Lower leg skin (tissue), 4 donors: ENCODE measurements around the gene GABARAPL2. TPM values are rescaled to one million over a fixed set of nuclear protein-coding genes. Genes with fewer than 3 reads are reported as not detected.

Experiments
- DNase-seq, 2 donors: peaks; one replicate each; pipeline ENCODE4 v3.0.0-alpha.2; 2019; ENCODE audit warnings: low spot score in 2 of 2
- H3K4me3 ChIP-seq: fragments of 200-600 bp; sonication (generic); 2 replicates; pipeline ENCODE4 v1.5.1; 2017; ENCODE audit warnings: mild to moderate bottlenecking, low read depth; ENCODE audit not compliant: poor library complexity, severe bottlenecking
- POLR2A ChIP-seq, 2 donors: fragments of 450-650 bp; IDR thresholded peaks; one replicate each; pipeline ENCODE4 v1.6.1; 2016 to 2017; ENCODE audit warnings: antibody characterized with exemption in 2 of 2, mild to moderate bottlenecking in 1 of 2, moderate library complexity in 1 of 2
- WGBS, 2 donors: methylation state at CpG; one replicate each; pipeline ENCODE4 v1.1.5; 2018; 5-methylcytosine and 5-hydroxymethylcytosine counted together
- intact Hi-C: fragments of 100-400 bp; cut with DNase I; formaldehyde crosslinking; loops from one replicate; pipeline ENCODE4 v1.15.0; 2023; ENCODE audit warnings: low total_unique reads
- total RNA-seq, 4 donors: library from RNA; depleted of rRNA; stranded (reverse); fragments of >200 nt; gene quantifications; one replicate each; pipeline ENCODE4 v1.1.0, GENCODE V29; 2016
- TF ChIP-seq, protein P1 (sequence below), 3 donors: fragments of 450-650 bp; IDR thresholded peaks; one replicate each; pipeline ENCODE4 v1.5.1; 2016; ENCODE audit warnings: antibody characterized with exemption in 3 of 3, mild to moderate bottlenecking in 3 of 3, moderate library complexity in 2 of 3

GABARAPL2 gene, protein sequence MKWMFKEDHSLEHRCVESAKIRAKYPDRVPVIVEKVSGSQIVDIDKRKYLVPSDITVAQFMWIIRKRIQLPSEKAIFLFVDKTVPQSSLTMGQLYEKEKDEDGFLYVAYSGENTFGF
- 100 to 1,000 TPM; 119 to 176 (median 149) TPM for total RNA-seq

DNA sequence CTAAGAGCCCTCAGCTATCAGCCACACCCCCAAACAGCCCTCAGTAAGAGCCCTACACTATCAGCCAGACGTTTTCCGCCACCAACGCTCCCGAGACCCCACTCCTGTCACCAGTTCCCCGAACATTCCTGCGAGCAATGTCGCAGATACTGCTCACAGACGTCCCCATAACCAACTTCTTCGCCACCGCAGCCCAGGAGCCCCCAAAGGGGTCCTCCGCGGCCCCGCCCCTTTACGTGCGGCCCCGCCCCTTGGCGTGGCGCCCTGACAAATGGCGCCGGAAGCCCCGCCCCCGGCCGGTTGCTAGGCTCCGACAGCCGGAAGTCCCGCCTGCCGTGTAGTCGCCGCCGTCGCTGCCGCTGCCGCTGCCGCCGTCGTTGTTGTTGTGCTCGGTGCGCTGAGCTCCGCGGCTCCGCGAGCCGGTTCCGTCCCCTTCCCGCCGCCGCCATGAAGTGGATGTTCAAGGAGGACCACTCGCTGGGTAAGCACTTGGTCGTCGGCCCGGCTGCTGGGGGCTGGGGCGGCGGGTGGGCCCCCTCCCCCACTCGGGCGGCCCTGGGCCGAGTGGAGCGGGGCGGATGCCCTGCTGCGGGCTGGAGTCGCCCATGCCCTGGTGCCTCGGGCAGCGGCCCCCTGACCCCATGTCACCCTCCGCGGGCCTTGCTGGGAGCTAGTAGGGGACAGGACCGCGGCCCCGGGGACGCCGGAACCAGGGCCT, at the start of gene GABARAPL2:
GABARAPL2 (plus strand) TSS at position 340 of the 718 bp plus-strand sequence; CDS start at position 448, 108 bp downstream.
- peak within 1 kb of the TSS; percentile 97 for H3K4me3 ChIP-seq
- intact Hi-C loops, result no loop called here
- WGBS, 2 donors, result 1% methylated on average over 16 to 52 of the region's 69 CpGs
- peak; percentile 72 to 97 for DNase-seq
- TF ChIP-seq, protein P1, sequence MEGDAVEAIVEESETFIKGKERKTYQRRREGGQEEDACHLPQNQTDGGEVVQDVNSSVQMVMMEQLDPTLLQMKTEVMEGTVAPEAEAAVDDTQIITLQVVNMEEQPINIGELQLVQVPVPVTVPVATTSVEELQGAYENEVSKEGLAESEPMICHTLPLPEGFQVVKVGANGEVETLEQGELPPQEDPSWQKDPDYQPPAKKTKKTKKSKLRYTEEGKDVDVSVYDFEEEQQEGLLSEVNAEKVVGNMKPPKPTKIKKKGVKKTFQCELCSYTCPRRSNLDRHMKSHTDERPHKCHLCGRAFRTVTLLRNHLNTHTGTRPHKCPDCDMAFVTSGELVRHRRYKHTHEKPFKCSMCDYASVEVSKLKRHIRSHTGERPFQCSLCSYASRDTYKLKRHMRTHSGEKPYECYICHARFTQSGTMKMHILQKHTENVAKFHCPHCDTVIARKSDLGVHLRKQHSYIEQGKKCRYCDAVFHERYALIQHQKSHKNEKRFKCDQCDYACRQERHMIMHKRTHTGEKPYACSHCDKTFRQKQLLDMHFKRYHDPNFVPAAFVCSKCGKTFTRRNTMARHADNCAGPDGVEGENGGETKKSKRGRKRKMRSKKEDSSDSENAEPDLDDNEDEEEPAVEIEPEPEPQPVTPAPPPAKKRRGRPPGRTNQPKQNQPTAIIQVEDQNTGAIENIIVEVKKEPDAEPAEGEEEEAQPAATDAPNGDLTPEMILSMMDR (IDR thresholded peaks at IDR 0.05), result no peak
- peak in 1 of 2 donors; percentile 14 for TF ChIP-seq POLR2A (IDR thresholded peaks at IDR 0.05)

DNA sequence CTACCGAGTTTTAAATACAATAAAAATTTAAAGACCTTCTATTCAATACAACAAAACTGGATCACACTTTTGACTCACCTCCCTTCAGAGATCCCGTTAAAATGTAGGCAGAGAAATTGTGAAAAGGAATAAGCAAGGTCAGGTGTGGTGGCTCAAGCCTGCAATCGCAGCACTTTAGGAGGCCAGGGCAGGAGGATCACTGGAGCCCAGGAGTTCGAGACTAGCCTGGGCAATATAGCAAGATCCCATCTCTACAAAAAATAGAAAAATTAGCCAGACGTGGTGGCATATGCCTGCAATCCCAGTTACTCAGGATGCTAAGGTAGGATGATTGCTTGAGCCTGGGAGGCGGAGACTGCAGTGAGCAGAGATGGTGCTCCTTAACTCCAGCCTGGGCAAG, 47.0 kb upstream of the GABARAPL2 start:
- DNase-seq, result no peak
- intact Hi-C loops, result no loop called here
- TF ChIP-seq POLR2A (IDR thresholded peaks at IDR 0.05), result no peak
- TF ChIP-seq, protein P1 (IDR thresholded peaks at IDR 0.05), result no peak
- WGBS, 2 donors, result 91 to 92% methylated on average over 6 of the region's 6 CpGs
- H3K4me3 ChIP-seq, result no peak overlapping the region

DNA sequence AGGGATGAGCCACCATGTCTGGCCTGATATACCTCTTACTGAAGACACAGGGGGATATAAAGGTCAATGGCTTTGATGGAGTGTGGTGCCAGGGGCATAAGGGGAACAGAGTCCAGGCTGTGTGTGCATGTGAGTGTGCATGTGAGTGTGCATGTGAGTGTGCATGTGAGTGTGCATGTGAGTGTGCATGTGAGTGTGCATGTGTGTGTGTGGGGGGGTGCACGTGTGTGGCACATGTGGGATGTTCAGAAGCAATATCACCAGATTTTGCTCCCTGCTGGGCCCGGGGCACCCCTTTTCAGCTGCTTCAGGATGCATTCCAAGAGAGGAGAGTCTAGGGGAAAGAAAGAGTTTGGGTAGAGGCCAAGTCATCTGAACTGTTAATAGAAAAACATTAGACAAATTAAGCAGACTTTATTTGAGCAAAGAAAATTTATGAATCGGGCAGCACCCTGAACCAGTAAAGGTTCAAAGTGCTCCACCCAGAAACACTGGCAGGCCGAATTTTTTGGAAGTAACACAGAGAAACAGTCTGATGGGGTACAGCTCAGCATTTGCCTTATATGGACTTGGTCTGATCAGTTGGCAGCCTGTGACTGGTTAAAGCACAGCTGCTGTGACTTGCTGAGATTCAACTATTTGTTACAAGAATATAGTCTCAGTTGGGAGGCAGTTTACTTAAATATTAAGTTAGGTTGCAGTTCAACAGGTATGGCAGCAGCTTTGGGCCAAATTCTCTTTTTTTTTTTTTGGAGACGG, 40.0 kb upstream of the GABARAPL2 start:
- H3K4me3 ChIP-seq, result no peak overlapping the region
- no peak for DNase-seq
- TF ChIP-seq POLR2A (IDR thresholded peaks at IDR 0.05), result no peak
- TF ChIP-seq, protein P1 (IDR thresholded peaks at IDR 0.05), result no peak
- intact Hi-C loops, result no loop called here
- 66 to 81% methylated on average over 5 of the region's 5 CpGs for WGBS, 2 donors

DNA sequence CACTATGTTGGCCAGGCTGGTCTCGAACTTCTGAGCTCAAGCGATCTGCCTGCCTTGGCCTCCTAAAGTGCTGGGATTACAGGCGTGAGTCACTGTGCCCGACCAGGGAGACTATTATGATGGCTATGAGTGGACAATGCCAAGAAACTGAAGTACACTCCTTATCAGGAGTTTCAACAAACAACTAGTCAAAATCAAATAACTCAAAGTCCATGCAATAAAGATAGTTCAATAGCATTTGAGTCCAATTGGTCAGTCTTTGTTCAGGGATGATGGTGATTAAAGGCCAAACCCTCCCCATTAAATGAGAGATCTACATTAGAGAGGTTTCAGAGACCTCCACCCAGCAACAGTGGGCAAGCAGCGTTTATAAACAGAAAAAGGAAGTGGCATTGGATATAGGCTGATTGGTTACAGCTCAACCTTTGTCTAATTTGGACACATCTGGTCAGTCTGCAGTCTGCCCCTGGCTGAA, 38.3 kb upstream of the GABARAPL2 start:
- intact Hi-C loops, result no loop called here
- 68 to 91% methylated on average over 5 of the region's 5 CpGs for WGBS, 2 donors
- H3K4me3 ChIP-seq, result no peak overlapping the region
- DNase-seq, result no peak
- no peak for TF ChIP-seq POLR2A (IDR thresholded peaks at IDR 0.05)
- TF ChIP-seq, protein P1 (IDR thresholded peaks at IDR 0.05), result no peak

DNA sequence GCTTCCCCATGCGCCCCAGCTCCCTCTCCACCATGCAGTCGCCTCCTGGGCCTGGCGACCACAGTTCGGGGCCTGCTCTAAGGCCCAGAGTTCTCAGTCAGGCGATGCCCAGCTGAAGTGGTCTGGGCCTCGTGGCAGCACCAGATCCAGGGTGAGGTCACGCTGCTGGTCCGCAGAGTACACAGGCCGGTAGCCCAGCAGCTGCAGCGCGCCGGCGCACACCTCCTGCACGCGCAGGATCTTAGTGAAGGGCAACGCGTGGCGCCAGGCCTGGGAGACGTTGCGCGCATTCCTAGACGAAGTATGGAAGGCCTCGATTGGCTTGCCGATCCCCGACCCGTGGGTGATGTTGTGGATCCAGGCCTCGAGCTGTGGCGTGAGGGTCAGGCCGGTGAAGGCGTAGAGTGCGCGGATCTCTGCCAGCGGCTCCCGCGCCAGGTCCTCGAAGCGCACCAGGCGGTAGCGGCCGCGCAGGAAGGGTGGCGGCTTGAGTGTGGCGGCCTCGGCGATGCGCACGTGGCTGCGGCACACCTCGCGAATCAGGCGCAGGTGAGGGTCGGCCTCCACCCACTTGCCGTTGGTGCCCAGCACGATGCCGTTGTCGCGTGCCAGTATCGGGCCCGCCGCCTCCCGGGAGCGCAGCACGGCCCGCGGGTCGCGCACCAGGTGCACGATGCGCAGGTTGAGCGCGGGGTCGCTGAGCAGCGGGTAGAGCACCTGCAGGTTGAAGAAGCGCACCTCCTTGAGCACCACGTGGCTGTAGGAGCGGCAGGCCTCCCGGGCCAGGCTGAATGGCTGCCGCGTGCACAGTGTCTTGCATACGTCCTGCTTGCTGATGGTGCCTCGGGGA, 36.9 kb upstream of the GABARAPL2 start:
- no peak overlapping the region for H3K4me3 ChIP-seq
- WGBS, 2 donors, result 94 to 96% methylated on average over 65 to 78 of the region's 81 CpGs
- intact Hi-C loops, result no loop called here
- no peak for DNase-seq
- TF ChIP-seq, protein P1 (IDR thresholded peaks at IDR 0.05), result no peak
- TF ChIP-seq POLR2A (IDR thresholded peaks at IDR 0.05), result no peak
